Measurements from ENCODE around the gene NECTIN1. TPM values are rescaled to one million over a fixed set of nuclear protein-coding genes. Genes with fewer than 3 reads are reported as not detected.

NECTIN1 gene
- total and polyA plus RNA-seq, 2 of the 13 experiments (the other 11 are each of a cell fraction or from before 2014, with no cell fraction given), result 3.9 to 7.3 TPM

- no peak for TF ChIP-seq ZNF609 (CRISPR knock-in tag; IDR thresholded peaks at IDR 0.05; ENCODE audit: borderline replicate concordance)
Observed at GRCh38 chr11:119614222-119615002, 114.6 kb downstream of the NECTIN1 start (continued).

- FAIRE-seq, result no peak
- Histone ChIP-seq H3K9ac (ENCODE audit: insufficient read depth, low read depth, low read length) (no peak overlapping the region), H3K4me2 (ENCODE audit: low read depth, low read length) (no peak overlapping the region), H3K36me3 (replicated peaks in 1 of 2; ENCODE audit: control insufficient read depth in 1 of 2, insufficient read depth in 2 of 2, low read length in 2 of 2) (no peaks in the 10 kb centered on the region), H3K27ac (ENCODE audit: extremely low read length, insufficient read depth, low read length) (no peak overlapping the region), H3K9me3 (ENCODE audit: low read length) (no peaks in the 10 kb centered on the region), H3K27me3 (ENCODE audit: control insufficient read depth in 1 of 2, insufficient read depth in 2 of 2, low read length in 2 of 2) (peaks cover 1 to 35% of the 10 kb centered on the region in 2 experiments; a peak in 3 of 5 replicates), H4K20me1 (ENCODE audit: insufficient read depth, low read length) (no peaks in the 10 kb centered on the region), H3K4me1 (ENCODE audit: insufficient read depth, low read length) (peaks cover 40% of the 10 kb centered on the region), H3K79me2 (ENCODE audit: insufficient read depth, low read length) (no peaks in the 10 kb centered on the region), H2AFZ (ENCODE audit: low read length) (no peak overlapping the region), H3K4me3 (replicated peaks in 1 of 3; ENCODE audit: insufficient read depth in 1 of 3, low read depth in 2 of 3, low read length in 3 of 3) (no peak overlapping the region)
- ATAC-seq, result no peak
- in situ Hi-C loops (cut with HindIII; ENCODE audit: extremely low pct_ligation_motif_present, low pct_unique_long_range_greater_than_20kb), result no loop called here
- no peak for TF ChIP-seq ZNF552 (CRISPR knock-in tag; IDR thresholded peaks at IDR 0.05; ENCODE audit: borderline replicate concordance)
- TF ChIP-seq SRSF4 (IDR thresholded peaks at IDR 0.05; ENCODE audit: low read depth, low read length, poor library complexity, severe bottlenecking), result no peak
- no peak for TF ChIP-seq TOE1 (CRISPR knock-in tag; IDR thresholded peaks at IDR 0.05)
- no peak for TF ChIP-seq KAT8 (CRISPR knock-in tag; IDR thresholded peaks at IDR 0.05)
- intact Hi-C loops (cut with micrococcal nuclease; ENCODE audit: unreplicated experiment), result no loop called here
- CTCF ChIA-PET (ENCODE audit: low intra/inter-chr PET ratio, low total read pairs), result no interaction called here
- POLR2A ChIA-PET, result no interaction called here
- BruUV-seq (replicated peaks), result no TSS peak
- 30% methylated on average over 6 of the region's 6 CpGs for WGBS (ENCODE audit: low lambda C conversion rate)
- DNase-seq (ENCODE audit: low spot score), result no peak
Observed at GRCh38 chr11:119612814-119613213, 116.2 kb downstream of the NECTIN1 start.

Measured in HepG2 (cell line).